ENCODE data around the gene HAUS3.
"Not testable (repeated sequence)": the region's sequence is repeated elsewhere in the genome, so short reads cannot be mapped to it uniquely, and the experiment has no call there.

HAUS3 gene

GRCh38 chr4:2212831-2213230, 29.1 kb downstream of the HAUS3 start:
- no peak for DNase-seq

DNA sequence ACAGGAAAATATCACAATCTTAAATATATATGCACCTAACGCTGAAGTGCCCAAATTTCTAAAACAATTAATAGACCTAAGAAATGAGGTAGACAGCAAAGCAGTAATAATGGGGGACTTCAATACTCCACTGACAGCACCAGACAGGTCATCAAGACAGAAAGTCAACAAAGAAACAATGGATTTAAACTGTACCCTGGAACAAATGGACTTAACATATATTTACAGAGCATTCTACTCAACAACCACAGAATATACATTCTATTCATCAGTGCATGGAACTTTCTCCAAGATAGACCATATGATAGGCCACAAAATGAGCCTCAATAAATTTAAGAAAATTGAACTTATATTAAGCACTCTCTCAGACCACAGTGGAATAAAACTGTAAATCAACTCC, 39.1 kb downstream of the HAUS3 start:
- not testable (repeated sequence) for DNase-seq

- DNase-seq = no peak
Measured at GRCh38 chr4:2194496-2194895, 47.4 kb downstream of the HAUS3 start.

DNA sequence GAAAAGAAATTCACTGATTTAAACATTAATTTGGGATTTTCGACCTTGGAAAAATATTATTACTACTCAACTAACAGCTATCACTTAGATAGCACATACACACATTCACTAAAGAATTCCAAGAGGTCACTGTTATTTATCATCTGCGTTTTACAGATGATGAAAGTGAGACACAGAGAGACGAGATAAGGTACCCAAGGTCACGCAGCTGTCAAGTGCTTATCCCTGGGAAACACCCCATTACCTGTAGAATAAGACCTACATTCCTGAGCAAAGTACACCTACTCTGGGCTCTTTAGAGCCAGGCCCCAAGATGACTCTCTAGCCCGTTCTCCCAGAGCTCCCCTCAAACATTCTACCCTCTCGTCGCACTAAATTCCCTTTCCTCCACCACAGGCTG, 48.6 kb downstream of the HAUS3 start:
- no peak for DNase-seq

DNA sequence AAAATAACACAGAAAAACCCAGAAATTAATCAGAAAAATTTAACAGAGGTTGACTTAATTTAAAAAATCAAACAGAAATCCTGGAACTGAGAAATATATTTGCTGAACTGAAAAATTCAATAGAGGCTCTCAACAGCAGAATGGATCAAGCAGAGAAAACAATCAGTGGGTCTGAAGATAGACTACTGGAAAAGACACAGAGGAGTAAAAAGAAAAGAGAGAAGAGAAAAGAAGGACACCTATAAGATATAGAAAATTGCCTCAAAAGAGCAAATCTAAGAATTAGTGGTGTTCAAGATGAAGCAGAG, 55.1 kb downstream of the HAUS3 start:
- no peak for DNase-seq

DNA sequence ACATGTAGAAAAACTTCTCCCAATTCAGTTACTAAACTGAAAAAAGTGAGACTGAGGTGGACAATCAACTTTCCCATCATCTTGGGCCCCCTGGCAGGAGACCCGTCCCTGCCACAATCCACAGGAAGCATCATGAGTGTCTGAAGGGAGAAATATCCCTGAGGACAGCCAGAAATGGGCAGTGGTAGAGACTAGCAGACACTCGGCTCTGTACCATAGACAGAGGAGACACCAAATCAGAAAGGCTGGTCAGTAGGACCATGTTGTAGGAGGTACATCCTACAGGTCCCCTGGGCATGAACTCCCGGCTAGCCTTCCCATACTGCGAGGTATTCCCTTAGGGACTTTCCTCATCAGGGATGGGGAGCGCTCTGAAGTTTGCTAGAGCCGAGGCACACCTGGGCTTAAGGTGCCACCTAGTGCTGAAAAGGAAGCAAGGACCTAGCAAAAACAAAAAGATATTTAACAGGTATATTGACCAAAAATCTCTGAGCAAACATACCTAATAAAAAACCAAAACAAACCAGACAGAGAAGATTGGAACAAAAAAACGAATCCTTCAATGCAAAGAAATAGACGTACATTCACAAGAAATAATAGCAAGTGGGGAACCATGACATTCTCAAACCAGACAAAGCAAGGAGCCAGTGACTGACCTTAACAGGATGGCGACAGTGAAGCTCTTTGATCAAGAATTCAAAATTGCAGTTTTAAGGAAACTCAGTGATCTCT, 55.6 kb downstream of the HAUS3 start:
- DNase-seq = no peak

DNA sequence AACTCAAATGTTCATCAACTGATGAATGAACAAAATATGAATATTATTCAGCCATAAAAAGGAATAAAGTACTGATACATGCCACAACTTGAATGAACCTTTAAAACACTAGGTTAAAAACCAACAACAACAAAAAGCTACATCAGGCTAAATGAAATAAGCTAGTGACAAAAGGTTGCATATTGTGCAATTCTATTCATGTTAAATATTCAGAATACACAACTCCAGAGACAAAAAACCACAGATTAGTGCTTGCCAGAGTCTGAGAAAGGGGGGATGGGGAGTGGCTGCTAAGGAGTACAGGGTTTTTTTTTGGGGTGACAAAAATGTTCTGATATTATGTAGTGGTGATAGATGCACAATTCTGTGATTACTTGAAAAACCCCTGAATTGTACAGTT, 58.5 kb downstream of the HAUS3 start:
- DNase-seq = no peak

- peak; percentile 14 for DNase-seq
Measured at GRCh38 chr4:2182994-2183393, 58.9 kb downstream of the HAUS3 start.

DNA sequence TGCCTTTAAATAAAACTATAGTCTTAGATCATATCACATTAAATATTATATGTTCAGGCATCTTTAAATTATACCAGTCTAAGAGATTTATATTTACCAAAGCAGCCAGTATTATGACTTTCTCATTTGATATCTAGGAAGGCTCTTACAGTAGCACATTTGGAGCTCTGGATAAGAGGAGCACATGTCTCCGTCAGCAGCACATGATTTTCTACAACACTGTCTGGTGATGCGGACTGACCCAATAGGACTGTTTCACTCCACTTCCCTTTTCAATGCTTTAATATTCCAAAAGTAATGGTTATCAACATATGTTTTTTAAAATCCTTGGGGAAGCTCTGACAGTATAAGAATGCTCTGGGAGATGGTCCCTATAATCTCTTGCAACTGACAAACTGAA, 61.5 kb downstream of the HAUS3 start:
- no peak for DNase-seq

DNA sequence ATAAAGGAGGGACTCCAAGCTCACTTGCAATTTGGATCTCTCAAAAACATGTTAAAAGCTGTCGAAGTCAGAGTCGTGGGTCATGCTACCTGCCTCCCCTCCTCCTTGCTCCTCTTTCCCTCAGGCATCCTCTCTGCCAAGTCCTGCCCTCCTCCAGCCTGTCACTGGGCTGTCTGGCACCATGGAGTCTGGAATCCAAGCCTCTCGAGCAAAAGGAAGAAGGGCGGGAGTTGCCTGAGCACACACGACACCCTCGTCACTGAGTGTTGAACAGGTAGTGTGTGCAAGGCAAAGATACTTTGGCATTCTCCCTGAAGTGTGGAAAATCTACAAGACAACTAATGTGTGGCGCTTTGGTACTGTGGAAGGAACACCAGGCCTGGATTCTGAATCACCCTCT, 62.2 kb downstream of the HAUS3 start:
- no peak for DNase-seq

DNA sequence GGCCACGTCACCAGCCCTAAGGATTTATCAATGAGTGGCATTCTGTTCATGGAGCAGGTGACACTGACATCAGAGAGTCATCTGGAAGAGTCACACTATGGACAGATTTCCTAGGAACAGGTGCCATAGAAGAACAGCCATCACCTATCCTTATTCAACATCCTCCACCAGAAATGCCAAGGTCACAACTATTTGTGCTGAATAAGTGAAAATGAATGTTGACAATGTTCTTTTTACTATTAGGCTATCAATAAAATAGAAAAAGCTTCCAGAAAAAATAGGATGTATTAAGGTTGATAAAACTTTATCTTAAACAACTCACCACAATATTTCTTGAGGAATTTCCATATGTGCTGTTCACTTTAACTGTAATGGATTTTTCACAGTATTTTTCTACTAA, 62.9 kb downstream of the HAUS3 start:
- DNase-seq = no peak
